Measurements from ENCODE around the gene DYNLL2.

DNA sequence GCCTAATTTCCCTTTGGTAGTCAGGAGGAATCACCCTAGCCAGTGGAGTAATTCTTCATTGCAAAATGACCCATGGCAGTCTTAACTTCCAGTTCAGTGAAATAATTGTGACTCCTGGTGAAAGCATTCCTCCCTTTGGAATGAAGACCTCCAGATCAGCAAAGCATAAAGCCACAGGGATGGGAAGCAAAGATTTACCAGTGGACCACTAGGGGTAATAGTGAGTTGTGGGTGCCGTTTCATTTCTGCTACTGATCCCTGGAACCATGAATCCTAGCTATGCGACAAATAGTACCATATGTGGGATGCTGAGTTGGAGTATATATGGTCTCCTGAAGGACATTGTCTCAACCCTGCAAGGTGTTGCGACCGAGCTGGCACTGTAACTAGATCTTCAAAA lies 13.7 kb downstream of the DYNLL2 start:
- no peak for TF ChIP-seq POLR2A (IDR thresholded peaks at IDR 0.05; ENCODE audit: low read depth, low read length)
- TF ChIP-seq TAF1 (IDR thresholded peaks at IDR 0.05; ENCODE audit: borderline replicate concordance, low read depth, low read length) = no peak

Data from GM12892 (cell line).